ENCODE measurements around the gene TNRC6C.

Gene TNRC6C

GRCh38 chr17:78001612-78002011 lies 43.1 kb downstream of the TNRC6C start:
- no peak overlapping the region for H3K4me3 ChIP-seq (ENCODE audit: low read length)
- DNase-seq (ENCODE audit: low read depth), result no peak
- no peak for TF ChIP-seq CTCF (IDR thresholded peaks at IDR 0.05; ENCODE audit: insufficient read depth, low read depth, low read length, missing control alignments)

DNA sequence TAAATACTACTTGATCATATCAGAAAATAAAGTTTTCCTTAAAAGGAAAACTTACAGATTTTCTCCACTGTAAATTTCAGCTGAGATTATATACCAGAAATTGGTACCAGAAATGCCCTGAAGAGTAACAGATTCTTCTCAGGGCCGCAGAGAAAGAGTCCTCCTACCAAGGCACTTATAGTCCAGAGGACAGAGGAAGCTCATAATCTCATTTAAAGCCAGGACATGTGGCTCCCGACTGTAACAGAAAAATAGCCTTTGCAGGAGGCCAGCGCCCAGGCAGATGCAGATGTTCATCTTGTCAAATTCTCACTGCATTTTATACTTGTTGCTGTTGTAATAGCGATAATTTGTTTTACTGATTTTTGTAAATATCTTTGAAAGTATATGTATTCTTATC lies 43.7 kb downstream of the TNRC6C start:
- no peak for TF ChIP-seq CTCF (IDR thresholded peaks at IDR 0.05; ENCODE audit: insufficient read depth, low read depth, low read length, missing control alignments)
- no peak for DNase-seq (ENCODE audit: low read depth)
- no peak overlapping the region for H3K4me3 ChIP-seq (ENCODE audit: low read length)

GRCh38 chr17:78005452-78006171 lies 47.1 kb downstream of the TNRC6C start:
- no peak for TF ChIP-seq CTCF (IDR thresholded peaks at IDR 0.05; ENCODE audit: insufficient read depth, low read depth, low read length, missing control alignments)
- H3K4me3 ChIP-seq (ENCODE audit: low read length), result no peak overlapping the region
- DNase-seq (ENCODE audit: low read depth), result no peak

DNA sequence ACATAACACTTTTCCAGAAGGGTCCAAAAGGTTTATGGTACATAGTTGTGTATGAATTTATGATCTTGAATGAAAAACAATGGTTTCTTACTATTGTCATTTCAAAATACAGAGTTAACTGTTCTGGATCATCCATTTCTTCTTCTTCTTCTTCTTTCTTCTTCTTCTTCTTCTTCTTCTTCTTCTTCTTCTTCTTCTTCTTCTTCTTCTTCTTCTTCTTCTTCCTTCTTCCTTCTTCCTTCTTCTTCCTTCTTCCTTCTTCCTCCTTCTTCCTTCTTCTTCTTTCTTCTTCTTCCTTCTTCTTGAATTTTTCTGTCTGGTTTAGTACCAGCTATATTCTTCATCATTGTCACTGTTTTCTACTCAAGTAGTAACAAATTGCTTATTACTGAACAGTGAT lies 47.8 kb downstream of the TNRC6C start:
- no peak overlapping the region for H3K4me3 ChIP-seq (ENCODE audit: low read length)
- DNase-seq (ENCODE audit: low read depth), result no peak
- no peak for TF ChIP-seq CTCF (IDR thresholded peaks at IDR 0.05; ENCODE audit: insufficient read depth, low read depth, low read length, missing control alignments)

DNA sequence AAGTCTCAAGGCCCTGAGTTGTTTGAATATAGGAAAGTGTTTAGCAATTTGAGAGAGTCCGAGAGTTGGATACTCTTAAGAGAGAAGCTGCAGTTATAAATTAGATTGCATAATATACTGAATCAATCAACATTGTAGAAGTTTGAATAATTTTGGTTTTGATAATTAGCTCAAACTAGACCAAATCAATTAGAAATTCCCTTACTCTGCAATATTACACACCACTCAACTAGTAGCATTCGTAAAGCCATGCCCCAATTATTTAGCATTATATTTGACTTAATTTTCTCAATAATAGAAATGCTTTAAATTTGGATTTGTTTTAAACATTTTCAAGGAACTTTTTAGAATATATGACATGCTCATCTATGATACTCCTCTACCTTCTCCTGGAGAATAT lies 49.1 kb downstream of the TNRC6C start:
- TF ChIP-seq CTCF (IDR thresholded peaks at IDR 0.05; ENCODE audit: insufficient read depth, low read depth, low read length, missing control alignments), result no peak
- DNase-seq (ENCODE audit: low read depth), result no peak
- H3K4me3 ChIP-seq (ENCODE audit: low read length), result no peak overlapping the region

DNA sequence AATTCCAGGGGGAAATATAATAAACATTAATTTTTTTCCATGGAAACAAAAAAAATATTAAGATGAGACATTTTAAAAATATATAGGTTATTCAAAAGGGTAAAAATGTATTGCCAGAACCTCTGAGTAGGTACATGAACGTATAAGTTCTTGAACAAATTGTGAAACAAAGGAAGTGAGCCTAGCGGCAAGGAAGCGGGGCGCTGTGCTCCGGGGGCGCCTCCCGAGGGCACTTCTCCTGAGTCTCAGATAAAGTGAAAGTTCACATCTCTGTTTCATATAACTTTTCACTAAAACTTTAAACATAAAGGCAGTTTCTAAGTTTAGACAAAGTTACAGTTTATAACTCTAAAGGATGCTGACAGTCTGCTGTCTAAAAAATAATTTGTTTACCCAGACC lies 52.3 kb downstream of the TNRC6C start:
- DNase-seq (ENCODE audit: low read depth), result no peak
- no peak for TF ChIP-seq CTCF (IDR thresholded peaks at IDR 0.05; ENCODE audit: insufficient read depth, low read depth, low read length, missing control alignments)
- H3K4me3 ChIP-seq (ENCODE audit: low read length), result no peak overlapping the region

DNA sequence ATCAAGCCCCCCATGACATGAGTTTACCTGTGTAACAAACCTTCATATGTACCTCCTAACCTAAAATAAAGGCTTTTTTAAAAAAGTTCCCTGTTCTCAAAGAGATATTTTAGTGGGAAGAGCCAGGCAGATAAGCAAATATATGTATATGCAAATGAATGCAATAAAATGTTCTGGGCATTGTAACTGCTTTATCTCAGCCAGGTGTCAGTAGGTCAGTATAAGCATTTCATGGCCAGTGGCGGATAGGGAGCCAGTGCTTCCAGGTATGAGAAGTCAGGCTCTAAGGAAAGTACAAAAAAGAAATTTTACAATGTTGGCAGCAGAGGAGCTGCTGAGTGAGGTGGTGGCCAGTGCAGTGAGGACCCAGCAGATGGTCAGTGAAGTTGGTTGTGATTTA lies 53.9 kb downstream of the TNRC6C start:
- no peak for DNase-seq (ENCODE audit: low read depth)
- H3K4me3 ChIP-seq (ENCODE audit: low read length), result no peak overlapping the region
- no peak for TF ChIP-seq CTCF (IDR thresholded peaks at IDR 0.05; ENCODE audit: insufficient read depth, low read depth, low read length, missing control alignments)
